HepG2 (cell line): Measurements from ENCODE around the gene NEU1. TPM values are rescaled to one million over a fixed set of nuclear protein-coding genes. Genes with fewer than 3 reads are reported as not detected.
A peak's percentile ranks its signal among the peaks of the same experiment; 100 is the strongest.

Experiments used
- AGO1 ChIP-seq: fragments of 200-400 bp; formaldehyde crosslinking; IDR thresholded peaks from 2 replicates; pipeline ENCODE4 v1.6.1; 2017; ENCODE audit warnings: mild to moderate bottlenecking, low read depth, low read length, moderate library complexity; ENCODE audit not compliant: poor library complexity, severe bottlenecking
- ARID4A ChIP-seq: sonication (generic); formaldehyde crosslinking; IDR thresholded peaks from 2 replicates; pipeline ENCODE4 v1.5.0; 2020; ENCODE audit warnings: mild to moderate bottlenecking, missing genetic modification reagents, borderline replicate concordance
- FLYWCH1 ChIP-seq: sonication (generic); formaldehyde crosslinking; IDR thresholded peaks from 2 replicates; pipeline ENCODE4 v1.8.1; 2023; ENCODE audit warnings: mild to moderate bottlenecking, missing genetic modification reagents
- GMEB2 ChIP-seq: IDR thresholded peaks from 2 replicates; pipeline ENCODE4 v1.6.1; 2016; ENCODE audit warnings: missing biosample characterization, missing genetic modification reagents, low read depth
- NFKB2 ChIP-seq: sonication (generic); formaldehyde crosslinking; IDR thresholded peaks from 2 replicates; pipeline ENCODE4 v1.4.0; 2020; ENCODE audit warnings: missing genetic modification reagents, borderline replicate concordance
- RAD21 ChIP-seq: fragments of 450-650 bp; formaldehyde crosslinking; IDR thresholded peaks from 2 replicates; pipeline ENCODE4 v1.5.0; 2020; ENCODE audit warnings: mild to moderate bottlenecking
- SMC3 ChIP-seq: IDR thresholded peaks from 2 replicates; pipeline ENCODE4 v1.6.1; 2011; ENCODE audit warnings: low read length, improper control_type of control experiment
- SP140L ChIP-seq: sonication (generic); formaldehyde crosslinking; IDR thresholded peaks from 2 replicates; pipeline ENCODE4 v1.4.0; 2020; ENCODE audit warnings: missing genetic modification reagents, borderline replicate concordance
- ZNF777 ChIP-seq: sonication (generic); formaldehyde crosslinking; IDR thresholded peaks from 2 replicates; pipeline ENCODE4 v1.4.0; 2020; ENCODE audit warnings: missing genetic modification reagents
- polyA plus RNA-seq, 8 experiments: library from polyadenylated mRNA; depleted of rRNA in 3 of 8; stranded (reverse) in 7 of 8; unstranded in 1 of 8; fragments of >200 nt; fragmentation: Illumina TruSeq in 4 of 8; extraction: Trizol in 4 of 8; gene quantifications; 2 replicates each; pipeline versions ENCODE4 v1.2.1 to v1.2.3, GENCODE V29; 2011 to 2016; ENCODE audit warnings: low read depth in 4 of 8, missing spikeins in 1 of 8, mixed read lengths in 1 of 8; ENCODE audit not compliant: insufficient read depth in 1 of 8
- total RNA-seq, 5 experiments: library from RNA; depleted of rRNA; stranded (reverse); fragments of >200 nt; fragmentation: Illumina TruSeq; extraction: Trizol; gene quantifications; 2 replicates each; pipeline ENCODE4 v1.2.3, GENCODE V29; 2016; ENCODE audit warnings: low read depth in 1 of 5
- TF ChIP-seq, protein P1 (sequence below): sonication (generic); formaldehyde crosslinking; IDR thresholded peaks from 2 replicates; pipeline ENCODE4 v1.5.0; 2020; ENCODE audit warnings: mild to moderate bottlenecking, missing genetic modification reagents, moderate library complexity
- TF ChIP-seq, protein P2 (sequence below): sonication (generic); formaldehyde crosslinking; IDR thresholded peaks from 2 replicates; pipeline ENCODE4 v1.5.0; 2020; ENCODE audit warnings: mild to moderate bottlenecking, missing genetic modification reagents, borderline replicate concordance
- TF ChIP-seq, protein P3 (sequence below): sonication (generic); formaldehyde crosslinking; IDR thresholded peaks from 2 replicates; pipeline ENCODE4 v1.4.0; 2020; ENCODE audit warnings: mild to moderate bottlenecking, missing genetic modification reagents
- TF ChIP-seq, protein P4 (sequence below): sonication (generic); formaldehyde crosslinking; IDR thresholded peaks from 2 replicates; pipeline ENCODE4 v1.4.0; 2020; ENCODE audit warnings: missing genetic modification reagents

Gene NEU1
- total and polyA plus RNA-seq, 2 of the 13 experiments (the other 11 are each of a cell fraction or from before 2014, with no cell fraction given): 215 to 297 TPM

- TF ChIP-seq, protein P1, sequence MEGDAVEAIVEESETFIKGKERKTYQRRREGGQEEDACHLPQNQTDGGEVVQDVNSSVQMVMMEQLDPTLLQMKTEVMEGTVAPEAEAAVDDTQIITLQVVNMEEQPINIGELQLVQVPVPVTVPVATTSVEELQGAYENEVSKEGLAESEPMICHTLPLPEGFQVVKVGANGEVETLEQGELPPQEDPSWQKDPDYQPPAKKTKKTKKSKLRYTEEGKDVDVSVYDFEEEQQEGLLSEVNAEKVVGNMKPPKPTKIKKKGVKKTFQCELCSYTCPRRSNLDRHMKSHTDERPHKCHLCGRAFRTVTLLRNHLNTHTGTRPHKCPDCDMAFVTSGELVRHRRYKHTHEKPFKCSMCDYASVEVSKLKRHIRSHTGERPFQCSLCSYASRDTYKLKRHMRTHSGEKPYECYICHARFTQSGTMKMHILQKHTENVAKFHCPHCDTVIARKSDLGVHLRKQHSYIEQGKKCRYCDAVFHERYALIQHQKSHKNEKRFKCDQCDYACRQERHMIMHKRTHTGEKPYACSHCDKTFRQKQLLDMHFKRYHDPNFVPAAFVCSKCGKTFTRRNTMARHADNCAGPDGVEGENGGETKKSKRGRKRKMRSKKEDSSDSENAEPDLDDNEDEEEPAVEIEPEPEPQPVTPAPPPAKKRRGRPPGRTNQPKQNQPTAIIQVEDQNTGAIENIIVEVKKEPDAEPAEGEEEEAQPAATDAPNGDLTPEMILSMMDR (CRISPR knock-in tag): peak; percentile 92
- TF ChIP-seq RAD21 (CRISPR knock-in tag) (peak; percentile 79), ARID4A (peak; percentile 46; the same call in 1 of the 2 replicates), GMEB2 (CRISPR knock-in tag) (no peak), FLYWCH1 (CRISPR knock-in tag) (no peak), AGO1 (no peak), SP140L (CRISPR knock-in tag) (no peak), ZNF777 (CRISPR knock-in tag) (no peak), SMC3 (peak; percentile 72), NFKB2 (peak; percentile 60; the same call in 1 of the 2 replicates)
- TF ChIP-seq, protein P2, sequence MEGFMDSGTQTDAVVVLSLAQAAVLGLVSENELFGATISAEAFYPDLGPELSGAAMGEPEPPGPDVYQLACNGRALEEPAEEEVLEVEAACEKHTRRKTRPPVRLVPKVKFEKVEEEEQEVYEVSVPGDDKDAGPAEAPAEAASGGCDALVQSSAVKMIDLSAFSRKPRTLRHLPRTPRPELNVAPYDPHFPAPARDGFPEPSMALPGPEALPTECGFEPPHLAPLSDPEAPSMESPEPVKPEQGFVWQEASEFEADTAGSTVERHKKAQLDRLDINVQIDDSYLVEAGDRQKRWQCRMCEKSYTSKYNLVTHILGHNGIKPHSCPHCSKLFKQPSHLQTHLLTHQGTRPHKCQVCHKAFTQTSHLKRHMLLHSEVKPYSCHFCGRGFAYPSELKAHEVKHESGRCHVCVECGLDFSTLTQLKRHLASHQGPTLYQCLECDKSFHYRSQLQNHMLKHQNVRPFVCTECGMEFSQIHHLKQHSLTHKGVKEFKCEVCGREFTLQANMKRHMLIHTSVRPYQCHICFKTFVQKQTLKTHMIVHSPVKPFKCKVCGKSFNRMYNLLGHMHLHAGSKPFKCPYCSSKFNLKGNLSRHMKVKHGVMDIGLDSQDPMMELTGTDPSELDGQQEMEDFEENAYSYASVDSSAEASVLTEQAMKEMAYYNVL (CRISPR knock-in tag): no peak
- TF ChIP-seq, protein P3, sequence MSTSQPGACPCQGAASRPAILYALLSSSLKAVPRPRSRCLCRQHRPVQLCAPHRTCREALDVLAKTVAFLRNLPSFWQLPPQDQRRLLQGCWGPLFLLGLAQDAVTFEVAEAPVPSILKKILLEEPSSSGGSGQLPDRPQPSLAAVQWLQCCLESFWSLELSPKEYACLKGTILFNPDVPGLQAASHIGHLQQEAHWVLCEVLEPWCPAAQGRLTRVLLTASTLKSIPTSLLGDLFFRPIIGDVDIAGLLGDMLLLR (CRISPR knock-in tag): peak; percentile 40; the same call in 1 of the 2 replicates
- TF ChIP-seq, protein P4, sequence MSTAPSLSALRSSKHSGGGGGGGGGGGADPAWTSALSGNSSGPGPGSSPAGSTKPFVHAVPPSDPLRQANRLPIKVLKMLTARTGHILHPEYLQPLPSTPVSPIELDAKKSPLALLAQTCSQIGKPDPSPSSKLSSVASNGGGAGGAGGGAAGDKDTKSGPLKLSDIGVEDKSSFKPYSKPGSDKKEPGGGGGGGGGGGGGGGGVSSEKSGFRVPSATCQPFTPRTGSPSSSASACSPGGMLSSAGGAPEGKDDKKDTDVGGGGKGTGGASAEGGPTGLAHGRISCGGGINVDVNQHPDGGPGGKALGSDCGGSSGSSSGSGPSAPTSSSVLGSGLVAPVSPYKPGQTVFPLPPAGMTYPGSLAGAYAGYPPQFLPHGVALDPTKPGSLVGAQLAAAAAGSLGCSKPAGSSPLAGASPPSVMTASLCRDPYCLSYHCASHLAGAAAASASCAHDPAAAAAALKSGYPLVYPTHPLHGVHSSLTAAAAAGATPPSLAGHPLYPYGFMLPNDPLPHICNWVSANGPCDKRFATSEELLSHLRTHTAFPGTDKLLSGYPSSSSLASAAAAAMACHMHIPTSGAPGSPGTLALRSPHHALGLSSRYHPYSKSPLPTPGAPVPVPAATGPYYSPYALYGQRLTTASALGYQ (CRISPR knock-in tag): no peak
Observed at GRCh38 chr6:31888276-31889258, 25.9 kb upstream of the NEU1 start (continued).
